Measurements from ENCODE around the gene AMN.
A peak's percentile ranks its signal among the peaks of the same experiment; 100 is the strongest.
"Not testable (repeated sequence)": the region's sequence is repeated elsewhere in the genome, so short reads cannot be mapped to it uniquely, and the experiment has no call there.

AMN gene

DNA sequence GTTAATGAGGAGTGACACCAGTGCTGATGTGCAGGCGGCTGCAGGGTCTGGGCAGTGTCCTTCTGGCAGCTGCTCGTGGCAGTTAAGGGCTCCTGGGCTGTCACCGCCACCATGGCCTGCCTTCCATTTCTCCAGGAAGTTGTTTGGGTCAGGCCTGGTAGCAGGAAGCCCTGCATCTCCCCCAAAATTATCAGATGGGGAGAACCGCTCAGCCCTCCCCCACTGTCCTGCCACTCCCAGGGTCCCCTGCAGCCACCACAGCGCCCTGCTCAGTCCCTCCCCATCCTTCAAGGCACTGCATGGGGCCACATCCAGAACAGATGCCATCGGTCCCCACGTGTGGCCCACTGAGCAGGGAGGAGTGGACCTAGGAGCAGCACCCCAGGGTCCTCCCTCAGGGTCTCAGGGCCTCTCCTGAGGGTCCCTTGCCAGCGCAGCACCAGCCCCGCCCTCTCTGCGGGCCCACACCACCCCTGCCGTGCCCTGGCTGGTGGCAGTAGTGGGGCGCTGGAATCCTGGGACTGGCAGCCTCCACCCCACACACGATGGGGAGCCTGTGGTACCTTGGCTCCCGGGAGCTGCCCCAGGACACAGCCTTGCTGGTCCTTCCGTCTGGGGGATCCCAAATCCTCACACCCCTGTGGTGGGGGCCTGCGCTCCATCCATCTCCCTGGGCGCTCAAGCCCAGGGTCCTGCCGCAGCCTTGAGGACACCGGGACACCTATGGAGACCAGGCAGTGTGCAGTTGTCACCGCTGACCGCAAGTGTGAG, 10.3 kb upstream of the AMN start:
- no peak for DNase-seq (ENCODE audit: low read depth)

DNA sequence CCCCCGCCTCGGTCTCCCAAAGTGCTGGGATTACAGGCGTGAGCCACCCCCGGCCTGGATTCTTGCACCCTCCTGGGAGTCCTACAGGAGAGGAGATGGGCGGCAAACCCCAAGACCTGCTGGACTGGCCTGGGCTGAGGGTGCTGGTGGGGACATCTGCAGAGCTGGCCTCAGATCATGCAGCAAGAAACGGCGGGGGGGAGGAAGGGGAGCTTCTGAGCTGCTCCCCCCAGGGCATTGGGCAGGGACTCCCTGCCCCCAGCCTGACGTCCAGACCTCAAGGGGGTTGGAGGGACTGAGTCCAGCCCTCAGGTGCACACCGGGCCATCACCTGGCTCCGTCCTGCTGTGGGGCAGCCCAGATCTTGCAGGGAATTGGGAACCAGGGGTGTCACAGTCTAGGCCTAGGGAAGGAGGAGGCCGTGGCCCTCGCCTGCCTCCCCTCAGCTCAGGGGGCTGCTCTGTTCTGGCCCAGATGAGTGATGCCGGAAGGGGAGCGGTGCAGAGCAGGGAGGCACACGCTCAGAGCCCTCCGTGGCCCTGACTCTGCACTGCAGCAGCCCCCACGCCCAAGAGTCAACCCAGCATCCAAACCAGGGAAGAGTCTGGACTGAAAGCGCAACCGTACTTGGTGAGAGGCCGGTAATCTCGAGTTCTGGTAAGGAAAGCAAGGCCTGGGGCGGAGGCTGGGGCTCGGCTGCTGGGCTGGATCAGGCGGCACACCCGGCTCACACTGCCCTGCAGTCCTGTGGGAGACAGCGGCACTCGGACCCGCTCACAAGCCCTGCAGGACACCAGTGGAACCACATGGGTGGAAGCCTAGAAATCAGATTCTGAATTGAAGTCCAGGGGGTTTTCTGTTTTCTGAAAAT, 8.9 kb upstream of the AMN start:
- DNase-seq (ENCODE audit: low read depth), result no peak

DNA sequence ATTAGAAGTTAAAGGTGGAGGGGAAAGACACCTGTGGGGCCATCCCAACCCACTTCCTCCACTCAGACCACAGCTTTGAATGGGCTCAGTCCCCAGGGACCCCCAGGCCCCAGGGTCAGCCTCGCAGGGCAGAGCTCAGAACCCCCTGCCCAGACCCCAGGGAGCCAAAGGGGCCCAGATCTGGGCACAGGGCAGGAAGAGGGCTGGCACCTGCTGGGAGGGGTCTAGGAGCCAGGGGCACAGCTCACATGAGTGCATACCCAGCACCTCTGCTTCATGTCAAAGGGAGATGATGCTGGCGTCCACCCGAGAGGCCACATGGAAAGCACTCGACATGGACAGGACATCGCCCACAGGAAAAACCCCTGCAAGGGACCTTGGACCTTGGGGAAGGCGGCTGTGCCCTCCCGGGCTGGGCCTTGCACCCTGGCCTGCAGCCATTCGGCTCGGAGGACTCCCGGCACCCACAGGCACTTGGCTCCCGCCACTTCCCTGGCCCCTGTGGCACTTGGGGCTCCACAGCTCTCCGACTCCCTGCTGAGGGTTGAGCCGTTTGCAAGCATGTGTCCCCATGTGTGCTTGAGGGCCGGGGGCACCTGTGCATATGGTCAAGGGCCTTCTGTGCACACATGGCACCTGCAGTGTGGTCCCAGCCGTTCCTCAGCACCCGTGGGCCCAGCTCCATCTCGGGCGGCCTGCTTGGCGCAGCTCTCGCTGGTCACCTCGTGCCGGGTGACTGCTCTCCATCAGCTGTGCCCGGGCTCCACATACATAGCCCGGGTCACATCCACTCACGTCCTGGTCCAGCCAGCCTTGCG, 7.8 kb upstream of the AMN start:
- no peak for DNase-seq (ENCODE audit: low read depth)

DNA sequence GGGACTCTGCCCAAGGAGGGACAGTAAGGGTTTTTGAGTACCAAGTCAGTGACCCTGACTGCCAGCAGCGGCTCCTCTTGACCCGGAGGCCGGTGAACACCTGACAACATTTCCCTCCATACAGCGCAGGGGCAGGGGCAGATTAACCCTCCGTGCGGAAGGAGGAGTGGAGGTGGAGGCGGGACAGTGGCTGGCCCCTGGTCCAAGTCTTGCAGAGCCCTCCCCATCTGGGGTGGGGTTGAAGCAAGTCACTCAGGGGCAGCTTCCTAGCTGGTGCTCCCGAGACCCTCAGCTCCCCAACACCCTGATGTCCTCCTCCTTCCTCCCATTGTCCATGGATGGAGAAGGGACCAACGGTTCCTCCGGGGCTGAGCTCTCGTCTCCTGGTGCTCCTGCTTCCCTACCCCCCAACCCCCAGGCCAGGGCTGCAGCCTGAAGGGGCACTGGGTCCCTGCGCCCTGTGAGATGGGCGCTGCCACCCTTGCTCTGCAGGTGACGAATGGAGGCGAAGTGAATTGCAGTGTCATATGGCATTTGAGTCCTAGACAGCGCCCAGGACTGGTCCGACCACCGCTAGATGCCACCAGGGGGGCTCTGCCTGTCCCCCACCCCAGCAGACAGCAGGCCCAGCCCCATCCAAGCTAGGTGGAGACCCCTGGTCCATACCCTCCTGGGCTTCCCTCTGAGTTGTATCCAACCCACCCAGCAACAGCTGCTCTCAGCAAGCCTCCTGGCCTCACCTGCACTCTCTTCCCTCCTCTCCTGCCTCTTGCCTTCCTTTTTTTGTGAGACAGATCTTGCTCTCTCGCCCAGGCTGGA, 7.0 kb upstream of the AMN start:
- DNase-seq (ENCODE audit: low read depth), result no peak

DNA sequence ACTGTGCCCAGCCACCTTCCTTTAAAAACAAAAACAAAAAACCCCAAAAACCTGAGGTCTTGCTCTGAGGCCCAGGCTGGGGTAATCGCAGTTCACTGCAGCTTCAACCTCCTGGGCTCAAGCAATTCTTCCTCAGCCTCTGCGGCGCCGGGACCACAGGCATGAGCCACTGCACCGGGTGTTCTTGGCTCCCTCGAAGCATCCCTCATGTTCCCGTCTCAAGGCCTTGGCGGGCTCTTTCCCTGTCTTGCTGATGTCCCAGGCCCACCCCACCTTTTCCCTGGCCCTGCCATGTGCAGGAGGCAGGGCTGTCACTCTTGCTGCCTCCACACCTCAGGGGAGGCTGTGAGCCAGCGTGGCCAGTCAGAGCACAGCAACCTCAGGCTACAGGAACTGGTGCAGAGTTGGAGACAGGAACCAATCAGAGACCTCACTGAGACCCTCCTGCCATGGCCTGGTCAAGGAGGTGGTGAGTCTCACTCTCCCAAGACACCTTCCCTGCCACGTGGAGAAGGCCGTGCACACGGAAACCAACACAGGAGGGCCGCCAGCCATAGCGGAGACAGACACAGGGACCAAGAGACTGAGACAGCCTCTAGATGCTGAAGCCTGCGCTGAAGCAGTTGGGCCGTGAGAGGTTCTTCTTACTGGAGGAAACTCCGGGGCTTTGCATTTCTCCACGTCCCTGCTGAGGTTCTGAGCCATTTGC, 6.0 kb upstream of the AMN start:
- DNase-seq (ENCODE audit: low read depth), result no peak

DNA sequence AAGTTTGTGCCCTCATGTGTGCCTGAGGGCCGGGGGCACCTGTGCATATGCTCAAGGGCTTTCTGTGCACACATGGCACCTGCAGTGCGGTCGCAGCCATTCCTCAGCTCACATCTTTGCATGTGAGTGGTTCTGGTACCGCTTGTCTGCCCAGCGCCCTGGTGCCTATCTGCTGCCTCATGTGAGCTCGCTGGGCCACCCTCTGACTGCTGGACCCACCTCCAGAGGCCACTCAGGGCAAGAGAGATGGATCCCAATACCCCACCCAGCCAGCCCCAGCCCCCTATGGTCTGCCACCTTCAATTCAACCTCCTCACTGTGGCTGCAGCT, 5.4 kb upstream of the AMN start:
- DNase-seq (ENCODE audit: low read depth), result no peak

DNA sequence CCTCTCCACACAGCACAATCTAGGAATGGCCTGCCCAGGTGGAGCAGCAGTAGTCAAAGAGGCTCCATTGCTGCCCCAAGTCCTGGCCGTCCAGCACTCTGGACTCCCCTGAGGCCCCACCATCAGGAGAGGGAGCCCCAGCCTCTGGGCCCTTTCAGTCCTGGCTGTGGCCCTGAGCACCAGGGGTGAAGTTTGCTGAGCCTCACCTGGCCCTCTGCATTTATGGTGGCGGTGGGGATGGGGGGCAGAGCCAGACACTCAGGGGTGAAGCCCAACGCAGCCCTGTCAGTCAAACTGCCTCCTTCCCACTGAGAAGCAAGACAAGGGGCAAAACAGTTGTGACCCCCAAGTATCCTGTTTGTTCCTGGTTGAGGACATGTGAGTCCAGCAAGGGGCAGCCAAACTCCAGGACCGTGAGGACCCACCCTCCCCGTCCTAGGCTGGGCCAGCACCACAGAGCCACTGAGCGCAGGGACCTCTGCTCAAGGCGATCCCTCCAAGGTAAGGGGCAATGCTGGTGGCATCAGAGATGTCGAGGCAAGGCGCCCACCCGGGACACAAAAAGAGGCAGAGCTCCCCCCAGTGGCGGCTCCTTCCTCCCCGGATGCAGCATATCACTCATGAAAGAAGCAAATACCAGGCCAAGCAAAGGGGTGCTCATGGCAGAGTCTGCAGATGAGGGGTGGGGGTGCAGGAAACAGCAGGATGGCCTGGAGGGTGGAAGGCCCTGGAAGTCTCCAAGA, 4.8 kb upstream of the AMN start:
- DNase-seq (ENCODE audit: low read depth), result peak; percentile 67

DNA sequence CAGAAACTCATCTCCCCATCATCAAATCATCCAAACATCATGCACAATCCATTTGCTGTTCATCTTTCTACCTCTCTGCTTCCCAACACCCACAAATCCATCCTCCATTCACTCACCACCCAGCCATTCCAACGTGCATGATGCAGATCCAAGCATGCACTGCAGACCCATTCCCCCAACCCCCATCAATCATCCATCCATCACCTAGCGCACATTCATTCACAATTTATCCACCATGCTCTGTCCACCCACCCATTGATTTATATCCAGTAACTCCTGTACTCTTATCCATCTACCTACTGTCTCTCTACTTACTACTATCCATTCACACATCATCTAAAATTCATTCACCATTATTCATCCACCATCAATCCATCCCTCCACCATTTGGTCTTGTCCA, 4.0 kb upstream of the AMN start:
- DNase-seq (ENCODE audit: low read depth), result no peak

DNA sequence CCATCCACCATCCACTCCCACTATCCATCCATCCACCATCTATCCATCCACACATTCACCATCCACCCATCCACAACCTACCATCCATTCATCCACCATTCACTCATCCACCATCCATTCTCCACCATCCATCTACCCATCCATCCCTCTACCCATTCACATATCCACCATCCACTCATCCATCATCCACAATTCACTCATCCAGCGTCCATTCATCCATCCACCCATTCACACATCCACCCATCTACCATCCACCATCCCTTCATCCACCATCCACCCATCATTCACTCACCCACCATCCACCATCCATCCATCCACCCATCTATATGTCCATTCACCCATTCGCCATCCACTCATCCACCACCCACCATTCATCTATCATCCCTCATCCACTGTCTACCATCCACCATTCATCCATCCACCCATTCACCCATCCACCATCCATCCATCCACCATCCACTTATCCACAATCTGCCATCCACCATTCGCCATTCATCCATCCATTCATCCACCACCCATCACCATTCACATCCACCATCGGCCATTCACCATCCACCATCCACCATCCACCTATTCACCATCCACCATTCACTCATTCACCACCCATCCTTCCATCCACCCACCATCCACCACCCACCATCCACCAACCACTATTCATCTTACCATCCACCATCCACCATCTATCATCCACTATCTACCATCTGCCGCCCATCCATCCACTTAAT, 2.0 kb upstream of the AMN start:
- no peak for DNase-seq (ENCODE audit: low read depth)

DNA sequence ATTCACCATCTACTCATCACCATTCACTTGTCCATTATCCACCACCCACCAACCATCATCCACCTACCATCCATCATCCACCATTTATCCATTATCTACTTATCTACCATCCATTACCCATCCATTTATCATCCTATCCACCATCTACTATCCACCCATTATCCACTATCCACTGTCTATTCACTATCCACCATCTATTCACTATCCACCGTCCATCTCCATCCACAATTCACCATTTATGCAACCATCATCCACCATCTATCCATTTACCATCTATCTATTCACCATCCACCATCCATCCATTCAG, 1.5 kb upstream of the AMN start:
- DNase-seq (ENCODE audit: low read depth), result no peak

DNA sequence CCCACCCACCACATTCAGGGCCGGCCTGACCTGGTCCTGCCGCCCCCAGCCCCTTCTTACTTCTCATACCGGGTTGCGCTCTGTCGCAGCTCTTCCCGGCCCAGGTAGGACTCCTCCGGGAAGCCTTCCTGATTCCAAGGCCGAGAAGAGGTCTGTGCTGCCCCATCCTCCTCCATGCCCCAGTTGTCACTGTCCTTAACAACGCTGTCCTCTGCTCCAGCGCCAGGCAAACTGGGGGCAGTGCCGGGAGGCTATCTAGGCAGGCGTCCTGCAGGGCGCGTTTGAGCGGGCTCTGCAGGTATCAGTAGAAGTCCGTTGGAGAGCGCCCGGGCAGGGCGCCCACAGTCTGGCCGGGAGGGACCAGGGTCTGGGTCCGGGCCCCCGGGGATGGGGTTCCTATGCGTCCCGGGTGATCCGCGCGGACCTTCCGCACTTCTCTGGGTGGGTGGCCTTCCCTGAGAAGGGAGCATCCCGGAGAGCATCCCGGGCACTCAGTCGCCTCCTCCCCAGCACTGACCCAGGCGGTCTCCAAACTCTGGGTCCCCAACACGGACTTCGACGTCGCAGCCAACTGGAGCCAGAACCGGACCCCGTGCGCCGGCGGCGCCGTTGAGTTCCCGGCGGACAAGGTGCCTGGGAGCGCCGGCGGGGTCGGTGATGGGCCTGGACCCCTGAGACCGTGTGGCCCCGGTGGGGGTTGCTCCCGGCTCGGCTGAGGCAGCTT, 900 bp downstream of the AMN start:
- DNase-seq (ENCODE audit: low read depth), result no peak

DNA sequence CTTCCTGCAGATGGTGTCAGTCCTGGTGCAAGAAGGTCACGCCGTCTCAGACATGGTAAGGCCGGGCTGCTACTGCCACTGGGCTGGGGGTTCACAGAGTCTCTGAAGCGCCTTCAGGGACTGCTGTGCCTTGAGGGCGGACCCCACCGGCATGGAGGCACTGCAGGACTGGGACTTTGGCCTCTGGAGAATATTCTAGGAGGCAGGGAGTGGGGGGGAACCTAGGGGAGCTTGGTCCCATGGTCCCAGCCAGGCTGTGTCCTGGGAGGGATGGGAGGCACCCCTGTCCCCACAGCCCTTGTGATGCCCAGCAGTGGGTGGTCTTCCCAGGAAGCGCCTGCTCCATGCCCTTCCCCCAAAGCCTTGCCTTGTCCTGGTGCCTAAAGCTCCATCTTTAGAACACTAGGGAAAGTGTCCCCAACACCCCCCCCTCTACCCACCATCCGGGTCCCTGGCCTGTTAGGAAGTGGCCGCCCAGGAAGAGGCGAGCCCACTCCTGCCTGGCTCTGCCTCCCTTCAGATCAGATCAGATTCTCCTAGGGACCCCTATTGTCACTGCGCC, 1.5 kb downstream of the AMN start:
- DNase-seq (ENCODE audit: low read depth), result no peak

DNA sequence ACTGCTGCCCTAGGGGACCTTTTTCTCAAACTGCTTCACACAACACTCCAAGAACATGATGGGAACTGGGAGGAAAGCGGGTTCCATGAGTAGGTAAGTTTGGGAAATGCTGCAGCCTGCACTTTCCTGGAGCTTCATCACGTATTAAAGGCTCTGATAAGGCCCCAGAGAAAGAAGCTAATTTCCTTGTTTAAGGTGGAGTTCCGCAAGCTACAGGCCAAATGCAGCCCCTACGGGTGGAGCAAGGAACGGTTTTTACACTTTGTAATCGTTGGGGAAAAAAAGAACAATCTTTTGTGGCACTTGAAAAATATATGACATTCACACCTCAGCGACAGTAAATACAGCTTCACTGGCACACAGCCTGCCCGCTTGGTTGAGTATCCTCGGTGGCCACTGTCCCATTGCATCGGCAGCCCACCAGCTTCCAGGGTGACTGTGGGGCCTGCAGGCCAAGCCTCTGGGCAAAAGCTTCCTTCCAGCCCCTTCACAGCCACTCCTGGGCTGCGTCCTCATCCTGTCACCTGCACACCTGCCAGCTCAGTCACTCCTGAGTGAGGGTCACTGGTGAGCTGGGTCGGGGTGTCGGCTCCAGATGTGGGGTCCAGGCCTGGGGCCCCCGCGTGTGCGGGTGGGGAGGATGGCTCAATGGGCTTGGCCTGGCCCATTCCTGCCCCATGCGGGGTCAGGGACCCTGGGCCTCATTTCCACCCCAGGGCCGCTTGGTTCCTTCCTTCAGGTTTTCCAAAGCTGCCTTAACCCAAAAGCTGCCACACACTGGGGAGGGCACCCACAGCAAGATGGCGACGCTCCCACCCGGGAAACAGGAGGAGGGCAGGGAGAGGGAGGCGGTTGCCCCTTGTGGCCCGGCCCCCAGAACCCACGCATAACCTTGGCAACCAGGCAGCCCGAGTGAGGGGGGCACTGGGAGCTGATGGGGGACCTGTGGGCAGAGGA, 2.4 kb downstream of the AMN start:
- DNase-seq (ENCODE audit: low read depth), result peak; percentile 30

DNA sequence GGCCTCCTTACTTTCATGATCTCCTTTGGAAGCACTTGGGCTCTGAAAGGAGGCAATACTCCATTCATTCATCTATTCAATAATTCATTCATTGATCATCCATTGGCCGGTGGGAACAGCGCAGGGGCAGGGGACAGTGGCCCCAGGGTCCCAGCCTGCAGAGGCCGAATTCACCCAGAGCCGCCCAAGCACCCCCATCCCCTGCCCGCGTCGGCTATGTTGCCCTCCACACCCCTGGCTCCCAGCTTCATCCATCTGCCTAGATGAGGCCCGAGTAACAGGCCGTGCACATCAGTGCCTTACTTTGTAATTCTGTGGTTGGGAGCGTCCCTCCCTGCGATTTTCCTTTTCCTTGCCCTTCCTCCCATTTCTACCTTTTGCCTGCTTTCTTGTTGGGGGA, 3.2 kb downstream of the AMN start:
- no peak for DNase-seq (ENCODE audit: low read depth)

DNA sequence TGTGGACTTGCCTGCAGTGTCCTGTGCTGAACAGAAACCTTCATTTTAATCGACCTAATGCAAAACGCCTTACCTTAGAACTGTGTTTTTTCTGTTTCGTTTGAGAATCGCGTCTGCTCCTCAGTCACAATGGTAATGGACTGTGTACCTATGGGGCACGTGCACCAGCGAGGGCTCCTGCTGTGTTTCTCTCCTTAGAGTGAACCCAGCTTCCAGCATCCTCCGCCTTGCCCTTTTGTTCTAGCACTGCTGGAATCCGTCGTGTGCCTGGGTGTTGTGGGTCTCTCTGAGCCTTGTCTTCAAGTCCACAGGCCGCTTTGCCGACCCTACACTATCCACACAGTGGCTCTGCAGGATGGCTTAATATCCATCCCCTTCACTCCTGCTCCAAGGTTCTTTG, 3.6 kb downstream of the AMN start:
- DNase-seq (ENCODE audit: low read depth), result no peak

DNA sequence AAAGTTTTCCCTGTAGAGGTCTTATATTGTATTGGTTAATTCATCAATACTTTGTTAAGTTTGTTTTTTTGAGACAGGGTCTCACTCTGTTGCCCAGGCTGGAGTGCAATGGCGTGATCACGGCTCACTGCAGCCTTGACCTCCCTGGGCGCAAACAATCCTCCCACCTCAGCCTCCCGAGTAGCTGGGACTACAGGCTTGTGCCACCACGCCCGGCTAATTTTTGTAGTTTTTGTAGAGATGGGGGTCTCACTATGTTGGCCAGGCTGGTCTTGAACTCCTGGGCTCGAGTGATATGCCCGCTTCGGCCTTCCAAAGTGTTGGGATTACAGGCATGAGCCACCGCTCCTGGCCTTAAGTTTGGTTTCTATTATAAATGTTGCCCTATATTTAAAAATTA, 4.4 kb downstream of the AMN start:
- not testable (repeated sequence) for DNase-seq (ENCODE audit: low read depth)

DNA sequence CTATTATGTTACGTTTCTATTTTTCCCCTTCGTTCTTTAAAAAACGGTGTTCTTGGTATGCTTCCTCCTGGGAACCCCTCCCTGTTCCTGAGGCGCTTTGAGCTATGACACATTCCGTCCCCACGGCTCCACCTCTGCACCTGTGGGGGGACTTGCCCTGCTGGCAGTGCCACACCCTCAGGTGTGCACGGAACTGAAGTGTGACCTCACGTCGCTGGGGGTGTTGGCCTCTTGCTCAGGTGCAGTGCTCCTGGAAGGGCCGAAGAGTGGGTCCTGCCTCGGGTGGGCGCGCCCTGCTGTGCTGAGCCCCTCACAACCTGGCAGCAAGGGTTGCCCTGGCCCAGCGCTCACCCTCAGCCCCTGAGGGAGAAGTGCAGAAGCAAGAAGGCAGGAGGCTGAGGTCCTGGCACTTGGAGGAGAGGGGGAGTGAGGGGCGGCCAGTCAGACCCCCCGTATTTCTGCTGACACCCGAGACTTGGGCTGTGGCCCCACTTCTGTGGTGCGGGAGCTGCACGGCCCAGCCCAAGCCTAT, 4.9 kb downstream of the AMN start:
- DNase-seq (ENCODE audit: low read depth), result no peak

Data from ELR (cell line).